Psoas muscle (tissue), 8 donors: ENCODE results near the gene TMEM258. TPM values are rescaled to one million over a fixed set of nuclear protein-coding genes. Genes with fewer than 3 reads are reported as not detected.

ENCODE experiments used
- ATAC-seq, 4 donors: fragments of 200-7000 bp; cut with Tn5 transposase; one replicate each; pipeline ENCODE4 v1.9.1; 2020; ENCODE audit warnings: moderate library complexity in 3 of 4, mild to moderate bottlenecking in 2 of 4
- DNase-seq, 2 donors: peaks; one replicate each; pipeline ENCODE4 v3.0.0-alpha.2; 2020
- H3K27ac ChIP-seq: fragments of 200-600 bp; one replicate; pipeline ENCODE4 v1.8.0; 2022
- H3K27me3 ChIP-seq, 3 donors: fragments of 200-600 bp in 1 of 3; one replicate each; pipeline versions ENCODE4 v1.6.1 to v1.8.0; 2013 to 2022; ENCODE audit warnings: low read length in 2 of 3, mild to moderate bottlenecking in 2 of 3, moderate library complexity in 1 of 3; ENCODE audit not compliant: insufficient read depth in 3 of 3
- H3K36me3 ChIP-seq, 2 donors: fragments of 200-600 bp in 1 of 2; one replicate each; pipeline versions ENCODE4 v1.6.1 to v1.8.0; 2013 to 2022; ENCODE audit warnings: low read depth in 1 of 2, mild to moderate bottlenecking in 1 of 2, moderate library complexity in 1 of 2; ENCODE audit not compliant: insufficient read depth in 1 of 2
- H3K4me1 ChIP-seq: fragments of 200-600 bp; one replicate; pipeline ENCODE4 v1.8.0; 2022
- H3K4me3 ChIP-seq: fragments of 200-600 bp; one replicate; pipeline ENCODE4 v1.8.0; 2022; ENCODE audit warnings: mild to moderate bottlenecking
- H3K9me3 ChIP-seq: fragments of 200-600 bp; one replicate; pipeline ENCODE4 v1.8.0; 2022
- WGBS, 3 donors: extraction: QIAGEN DNeasy Blood & Tissue Kit; methylation state at CpG; one replicate each; pipeline versions ENCODE4 v1.1.6 to v1.1.7; 2013; 5-methylcytosine and 5-hydroxymethylcytosine counted together
- intact Hi-C, 2 donors: fragments of 100-400 bp; cut with DNase I; formaldehyde crosslinking; loops; one replicate each; pipeline versions ENCODE4 v1.11.0 to v1.14.2; 2022
- polyA plus RNA-seq, 3 donors: library from polyadenylated mRNA; stranded (reverse); fragments of 200-250 nt; gene quantifications; one replicate each; pipeline ENCODE4 v1.2.3, GENCODE V29; 2013
- total RNA-seq, 4 donors: library from RNA; stranded (reverse); fragmentation: NEBNext Ultra II Directional in 2 of 4; extraction: Animal tissue kit (Norgen Biotek cat#: 25700) in 2 of 4; gene quantifications; one replicate each; pipeline versions ENCODE4 v1.2.1 to v1.2.4, GENCODE V29; 2021 to 2023
- TF ChIP-seq, protein P1 (sequence below): fragments of 200-600 bp; IDR thresholded peaks from one replicate; pipeline ENCODE4 v1.8.0; 2022; ENCODE audit warnings: antibody characterized with exemption
- donor health status: healthy with polysubstance abuse.
- donor health status: DM: no; HTN: no; CAD: no; lungs with moderate emphysema.
- donor health status: Bipolar disorder and iron deficiency.
- donor health status: healthy.
- donor health status: DM: yes; HTN: yes; CAD: no.
- donor health status: DM: no; HTN: no; CAD: no.
- donor health status: DM: no; HTN: no; CAD: no.
- donor health status: DM: yes; HTN: yes; CAD: no.

TMEM258 gene
- total and polyA plus RNA-seq, 7 donors = 76.0 to 177 (median 93.2) TPM

DNA sequence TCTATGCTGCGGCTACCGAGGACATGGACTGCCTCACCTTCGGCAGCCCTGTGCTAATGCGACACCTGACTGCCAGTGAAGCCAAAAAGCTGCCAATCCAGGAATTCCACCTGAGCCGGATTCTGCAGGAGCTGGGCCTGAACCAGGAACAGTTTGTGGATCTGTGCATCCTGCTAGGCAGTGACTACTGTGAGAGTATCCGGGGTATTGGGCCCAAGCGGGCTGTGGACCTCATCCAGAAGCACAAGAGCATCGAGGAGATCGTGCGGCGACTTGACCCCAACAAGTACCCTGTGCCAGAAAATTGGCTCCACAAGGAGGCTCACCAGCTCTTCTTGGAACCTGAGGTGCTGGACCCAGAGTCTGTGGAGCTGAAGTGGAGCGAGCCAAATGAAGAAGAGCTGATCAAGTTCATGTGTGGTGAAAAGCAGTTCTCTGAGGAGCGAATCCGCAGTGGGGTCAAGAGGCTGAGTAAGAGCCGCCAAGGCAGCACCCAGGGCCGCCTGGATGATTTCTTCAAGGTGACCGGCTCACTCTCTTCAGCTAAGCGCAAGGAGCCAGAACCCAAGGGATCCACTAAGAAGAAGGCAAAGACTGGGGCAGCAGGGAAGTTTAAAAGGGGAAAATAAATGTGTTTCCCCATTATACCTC is 3.6 kb upstream of the TMEM258 start:
- TF ChIP-seq, protein P1, sequence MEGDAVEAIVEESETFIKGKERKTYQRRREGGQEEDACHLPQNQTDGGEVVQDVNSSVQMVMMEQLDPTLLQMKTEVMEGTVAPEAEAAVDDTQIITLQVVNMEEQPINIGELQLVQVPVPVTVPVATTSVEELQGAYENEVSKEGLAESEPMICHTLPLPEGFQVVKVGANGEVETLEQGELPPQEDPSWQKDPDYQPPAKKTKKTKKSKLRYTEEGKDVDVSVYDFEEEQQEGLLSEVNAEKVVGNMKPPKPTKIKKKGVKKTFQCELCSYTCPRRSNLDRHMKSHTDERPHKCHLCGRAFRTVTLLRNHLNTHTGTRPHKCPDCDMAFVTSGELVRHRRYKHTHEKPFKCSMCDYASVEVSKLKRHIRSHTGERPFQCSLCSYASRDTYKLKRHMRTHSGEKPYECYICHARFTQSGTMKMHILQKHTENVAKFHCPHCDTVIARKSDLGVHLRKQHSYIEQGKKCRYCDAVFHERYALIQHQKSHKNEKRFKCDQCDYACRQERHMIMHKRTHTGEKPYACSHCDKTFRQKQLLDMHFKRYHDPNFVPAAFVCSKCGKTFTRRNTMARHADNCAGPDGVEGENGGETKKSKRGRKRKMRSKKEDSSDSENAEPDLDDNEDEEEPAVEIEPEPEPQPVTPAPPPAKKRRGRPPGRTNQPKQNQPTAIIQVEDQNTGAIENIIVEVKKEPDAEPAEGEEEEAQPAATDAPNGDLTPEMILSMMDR = no peak
- no peaks in the 10 kb centered on the region for H3K27me3 ChIP-seq
- H3K4me1 ChIP-seq = peaks cover 19% of the 10 kb centered on the region
- intact Hi-C loops = loop anchor here (2.0 to 10.0 kb wide), 7 partner anchors 76 to 313 kb away; partner anchors contain the start of gene BEST1 (in 1 of the 2)
- DNase-seq (peak in 1 of 2 donors; percentile 26), ATAC-seq (no peak)
- H3K9me3 ChIP-seq = no peaks in the 10 kb centered on the region
- H3K4me3 ChIP-seq = no peak overlapping the region
- 86 to 90% (median 89%) methylated on average over 16 to 18 of the region's 18 CpGs for WGBS, 3 donors
- no peak overlapping the region for H3K27ac ChIP-seq
- peaks cover 0 to 8% of the 10 kb centered on the region in 2 donors for H3K36me3 ChIP-seq

DNA sequence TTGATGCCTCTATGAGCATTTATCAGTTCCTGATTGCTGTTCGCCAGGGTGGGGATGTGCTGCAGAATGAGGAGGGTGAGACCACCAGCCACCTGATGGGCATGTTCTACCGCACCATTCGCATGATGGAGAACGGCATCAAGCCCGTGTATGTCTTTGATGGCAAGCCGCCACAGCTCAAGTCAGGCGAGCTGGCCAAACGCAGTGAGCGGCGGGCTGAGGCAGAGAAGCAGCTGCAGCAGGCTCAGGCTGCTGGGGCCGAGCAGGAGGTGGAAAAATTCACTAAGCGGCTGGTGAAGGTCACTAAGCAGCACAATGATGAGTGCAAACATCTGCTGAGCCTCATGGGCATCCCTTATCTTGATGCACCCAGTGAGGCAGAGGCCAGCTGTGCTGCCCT is 3.1 kb upstream of the TMEM258 start:
- TF ChIP-seq, protein P1 = no peak
- Histone ChIP-seq H3K9me3 (no peaks in the 10 kb centered on the region), H3K27ac (no peak overlapping the region), H3K4me3 (no peak overlapping the region), H3K4me1 (peaks cover 20% of the 10 kb centered on the region), H3K27me3 (no peaks in the 10 kb centered on the region), H3K36me3 (peaks cover 0 to 8% of the 10 kb centered on the region in 2 donors)
- intact Hi-C loops = loop anchor here (5.0 to 10.0 kb wide), 5 partner anchors 77 to 312 kb away; partner anchors contain the start of gene BEST1 (in 1 of the 2)
- WGBS, 3 donors = 62 to 71% (median 70%) methylated on average over 12 of the region's 12 CpGs
- no peak for ATAC-seq
- DNase-seq = no peak

DNA sequence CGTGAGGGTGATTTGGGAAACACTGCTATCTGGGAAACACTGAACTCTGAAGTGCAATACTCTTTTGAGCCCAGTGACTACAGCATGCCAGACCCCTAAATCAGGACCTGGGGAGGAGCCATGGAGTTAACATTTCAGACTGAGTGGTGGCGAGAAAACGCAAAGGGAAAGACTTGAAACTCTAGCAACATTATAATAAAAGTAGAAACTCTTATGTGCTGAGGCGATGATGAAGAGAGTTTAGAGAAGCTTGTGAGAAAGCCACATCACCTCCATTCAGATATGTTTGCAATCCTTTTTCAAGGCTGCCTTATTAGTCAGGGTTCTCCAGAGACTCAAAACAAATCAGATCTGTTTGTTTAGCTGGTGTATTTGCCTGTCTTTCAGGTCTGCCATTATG is 2.2 kb upstream of the TMEM258 start:
- WGBS, 3 donors = 86 to 89% (median 86%) methylated on average over 4 of the region's 4 CpGs
- Histone ChIP-seq H3K9me3 (no peaks in the 10 kb centered on the region), H3K27ac (no peak overlapping the region), H3K36me3 (peaks cover 6 to 17% of the 10 kb centered on the region in 2 donors), H3K27me3 (no peaks in the 10 kb centered on the region), H3K4me1 (peaks cover 20% of the 10 kb centered on the region), H3K4me3 (no peak overlapping the region)
- TF ChIP-seq, protein P1 = no peak
- no peak for DNase-seq
- intact Hi-C loops = loop anchor here (5.0 to 10.0 kb wide), 3 partner anchors 98 to 160 kb away; partner anchors contain the start of genes BEST1 (in 1 of the 2) and FADS3 (in 1 of the 2)
- no peak for ATAC-seq

DNA sequence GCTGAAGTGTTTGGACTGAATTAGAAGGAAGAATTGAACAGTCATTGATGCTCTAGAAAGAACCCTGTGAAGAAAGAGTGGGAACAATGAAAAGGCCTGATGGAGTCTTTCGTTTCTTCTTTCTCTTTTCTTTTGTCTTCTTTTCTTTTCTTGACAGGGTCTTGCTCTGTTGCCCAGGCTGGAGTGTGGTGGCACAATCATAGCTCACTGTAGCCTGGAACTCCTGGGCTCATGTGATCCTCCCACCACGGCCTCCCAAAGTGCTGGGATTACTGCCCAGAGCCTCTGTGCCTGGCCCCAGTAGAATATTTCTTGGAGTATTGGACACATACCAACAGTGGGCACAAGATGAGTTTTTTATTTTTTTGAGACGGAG is 1.4 kb upstream of the TMEM258 start:
- WGBS, 3 donors = 48 to 73% (median 58%) methylated on average over 3 of the region's 3 CpGs
- H3K9me3 ChIP-seq = no peaks in the 10 kb centered on the region
- peaks cover 20% of the 10 kb centered on the region for H3K4me1 ChIP-seq
- no peak overlapping the region for H3K4me3 ChIP-seq
- ATAC-seq (no peak), DNase-seq (peak in 1 of 2 donors; percentile 11)
- H3K27ac ChIP-seq = no peak overlapping the region
- H3K36me3 ChIP-seq = peaks cover 6 to 25% of the 10 kb centered on the region in 2 donors
- intact Hi-C loops = loop anchor here (5.0 to 10.0 kb wide), 3 partner anchors 98 to 161 kb away; partner anchors contain the start of genes BEST1 (in 1 of the 2) and FADS3 (in 1 of the 2)
- TF ChIP-seq, protein P1 = no peak
- H3K27me3 ChIP-seq = no peaks in the 10 kb centered on the region
